ENCODE data around the gene UNC13A. TPM values are rescaled to one million over a fixed set of nuclear protein-coding genes. Genes with fewer than 3 reads are reported as not detected.

Gene UNC13A
- total and polyA plus RNA-seq, 12 donors, result 0.02 to 0.72 (median 0.06) TPM; not detected in 2

GRCh38 chr19:17685451-17686022 lies 2.6 kb downstream of the UNC13A start:
- 55 to 59% methylated on average over 15 of the region's 15 CpGs for WGBS, 2 donors
- no peaks in the 10 kb centered on the region for H3K36me3 ChIP-seq

GRCh38 chr19:17684256-17684655 lies 3.9 kb downstream of the UNC13A start:
- intact Hi-C loops (cut with DNase I), result no loop called here
- Histone ChIP-seq H3K4me3 (no peak overlapping the region), H3K27me3 (peaks cover 13 to 93% (median 43%) of the 10 kb centered on the region in 7 donors), H3K27ac (no peak overlapping the region), H3K9me3 (no peaks in the 10 kb centered on the region), H3K4me1 (peaks cover 10 to 53% (median 29%) of the 10 kb centered on the region in 9 donors), H3K36me3 (no peaks in the 10 kb centered on the region)
- TF ChIP-seq, protein P1, sequence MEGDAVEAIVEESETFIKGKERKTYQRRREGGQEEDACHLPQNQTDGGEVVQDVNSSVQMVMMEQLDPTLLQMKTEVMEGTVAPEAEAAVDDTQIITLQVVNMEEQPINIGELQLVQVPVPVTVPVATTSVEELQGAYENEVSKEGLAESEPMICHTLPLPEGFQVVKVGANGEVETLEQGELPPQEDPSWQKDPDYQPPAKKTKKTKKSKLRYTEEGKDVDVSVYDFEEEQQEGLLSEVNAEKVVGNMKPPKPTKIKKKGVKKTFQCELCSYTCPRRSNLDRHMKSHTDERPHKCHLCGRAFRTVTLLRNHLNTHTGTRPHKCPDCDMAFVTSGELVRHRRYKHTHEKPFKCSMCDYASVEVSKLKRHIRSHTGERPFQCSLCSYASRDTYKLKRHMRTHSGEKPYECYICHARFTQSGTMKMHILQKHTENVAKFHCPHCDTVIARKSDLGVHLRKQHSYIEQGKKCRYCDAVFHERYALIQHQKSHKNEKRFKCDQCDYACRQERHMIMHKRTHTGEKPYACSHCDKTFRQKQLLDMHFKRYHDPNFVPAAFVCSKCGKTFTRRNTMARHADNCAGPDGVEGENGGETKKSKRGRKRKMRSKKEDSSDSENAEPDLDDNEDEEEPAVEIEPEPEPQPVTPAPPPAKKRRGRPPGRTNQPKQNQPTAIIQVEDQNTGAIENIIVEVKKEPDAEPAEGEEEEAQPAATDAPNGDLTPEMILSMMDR (IDR thresholded peaks at IDR 0.05), result no peak
- DNase-seq (no peak), ATAC-seq (no peak)
- WGBS, 2 donors, result 50 to 79% methylated on average over 4 of the region's 4 CpGs

More at GRCh38 chr19:17685451-17686022, 2.6 kb downstream of the UNC13A start:
- Histone ChIP-seq H3K9me3 (no peaks in the 10 kb centered on the region), H3K4me1 (peaks cover 7 to 41% (median 22%) of the 10 kb centered on the region in 9 donors), H3K4me3 (no peak overlapping the region), H3K27me3 (peaks cover 13 to 91% (median 56%) of the 10 kb centered on the region in 7 donors), H3K27ac (no peak overlapping the region)
- DNase-seq (no peak), ATAC-seq (peak in 1 of 8 donors; percentile 3)
- TF ChIP-seq, protein P1 (IDR thresholded peaks at IDR 0.05), result no peak
- intact Hi-C loops (cut with DNase I), result no loop called here

DNA sequence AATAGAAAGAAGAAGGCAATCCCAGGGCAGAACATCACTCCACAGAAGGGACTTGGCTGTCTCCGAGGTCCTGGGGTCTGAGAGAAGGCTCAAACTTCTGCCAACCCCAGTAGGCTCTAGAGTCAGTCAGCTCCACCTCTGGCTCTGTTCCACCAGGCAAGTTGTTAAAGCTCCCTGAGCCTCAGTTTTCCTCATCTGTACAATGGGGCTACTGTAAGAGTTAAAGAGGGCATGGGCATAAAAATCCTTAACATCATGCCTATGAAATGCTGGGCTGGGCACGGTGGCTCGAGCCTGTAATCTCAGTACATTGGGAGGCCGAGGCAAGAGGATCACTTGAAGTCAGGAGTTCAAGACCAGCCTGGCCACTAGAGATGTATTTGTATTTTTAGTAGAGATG lies 5.1 kb downstream of the UNC13A start:
- WGBS, 2 donors, result 86 to 90% methylated on average over 4 of the region's 4 CpGs
- H3K9me3 ChIP-seq, result no peaks in the 10 kb centered on the region
- peaks cover 8 to 47% (median 29%) of the 10 kb centered on the region in 9 donors for H3K4me1 ChIP-seq
- TF ChIP-seq, protein P1 (IDR thresholded peaks at IDR 0.05), result no peak
- H3K27ac ChIP-seq, result no peak overlapping the region
- H3K27me3 ChIP-seq, result peaks cover 7 to 88% (median 31%) of the 10 kb centered on the region in 7 donors
- DNase-seq, result no peak
- H3K36me3 ChIP-seq, result no peaks in the 10 kb centered on the region
- intact Hi-C loops (cut with DNase I), result no loop called here
- no peak for ATAC-seq
- H3K4me3 ChIP-seq, result no peak overlapping the region

- peaks cover 0 to 79% (median 23%) of the 10 kb centered on the region in 7 donors for H3K27me3 ChIP-seq
- 68 to 72% methylated on average over 5 of the region's 5 CpGs for WGBS, 2 donors
Observed at GRCh38 chr19:17682273-17682672, 5.9 kb downstream of the UNC13A start.

More at GRCh38 chr19:17682273-17682672, 5.9 kb downstream of the UNC13A start:
- no peaks in the 10 kb centered on the region for H3K9me3 ChIP-seq
- TF ChIP-seq, protein P1 (IDR thresholded peaks at IDR 0.05), result no peak
- no peak overlapping the region for H3K4me3 ChIP-seq
- no peaks in the 10 kb centered on the region for H3K36me3 ChIP-seq
- H3K27ac ChIP-seq, result no peak overlapping the region
- intact Hi-C loops (cut with DNase I), result no loop called here
- peaks cover 3 to 39% (median 25%) of the 10 kb centered on the region in 9 donors for H3K4me1 ChIP-seq
- DNase-seq, result no peak
- ATAC-seq, result no peak
